Calu3 (cell line): ENCODE measurements around the gene ALPK3. TPM values are rescaled to one million over a fixed set of nuclear protein-coding genes. Genes with fewer than 3 reads are reported as not detected.
A peak's percentile ranks its signal among the peaks of the same experiment; 100 is the strongest.

Source experiments
- BruUV-seq: library from RNA; stranded (reverse); fragments of 400-500 nt; replicated peaks from 2 replicates; lab custom pipeline; 2021; lab: Mats Ljungman, UMichigan
- CTCF ChIA-PET: fragments of 300-600 bp; sonication (Branson Sonifier 250); formaldehyde crosslinking; loops from one replicate; lab custom pipeline; 2022; ENCODE audit warnings: antibody characterized with exemption; lab: Charles Lee
- DNase-seq: peaks from one replicate; pipeline ENCODE4 v3.0.0; 2022
- H3K27ac Mint-ChIP-seq: one replicate; pipeline ENCODE4 v1.8.0; 2022; ENCODE audit warnings: mixed read lengths; ENCODE audit not compliant: unreplicated experiment
- H3K27me3 Mint-ChIP-seq: one replicate; pipeline ENCODE4 v1.8.0; 2022; ENCODE audit warnings: mixed read lengths; ENCODE audit not compliant: unreplicated experiment
- H3K36me3 Mint-ChIP-seq: one replicate; pipeline ENCODE4 v1.8.0; 2022; ENCODE audit warnings: mild to moderate bottlenecking, moderate library complexity, mixed read lengths; ENCODE audit not compliant: insufficient read depth, unreplicated experiment
- H3K4me1 Mint-ChIP-seq: one replicate; pipeline ENCODE4 v1.8.0; 2022; ENCODE audit warnings: mild to moderate bottlenecking, low read depth, mixed read lengths; ENCODE audit not compliant: unreplicated experiment
- H3K4me3 Mint-ChIP-seq: one replicate; pipeline ENCODE4 v1.8.0; 2022; ENCODE audit warnings: mild to moderate bottlenecking, low read depth, moderate library complexity, mixed read lengths; ENCODE audit not compliant: unreplicated experiment
- H3K9me3 Mint-ChIP-seq: one replicate; pipeline ENCODE4 v1.8.0; 2022; ENCODE audit warnings: low read depth, mixed read lengths; ENCODE audit not compliant: unreplicated experiment
- intact Hi-C: fragments of 100-400 bp; cut with micrococcal nuclease; formaldehyde crosslinking; loops from one replicate; pipeline ENCODE4 v1.10.0; 2022; ENCODE audit not compliant: unreplicated experiment
- total RNA-seq: library from RNA; stranded (reverse); gene quantifications from 2 replicates; pipeline ENCODE4 v1.2.3, GENCODE V29; 2022
- TF ChIP-seq, protein P1 (sequence below): fragments of 200-600 bp; IDR thresholded peaks from one replicate; pipeline ENCODE4 v1.8.0; 2022; ENCODE audit warnings: antibody characterized with exemption; ENCODE audit not compliant: unreplicated experiment

ALPK3 gene
- total RNA-seq, 1 experiment from 2014 or later = 4.6 TPM

DNA sequence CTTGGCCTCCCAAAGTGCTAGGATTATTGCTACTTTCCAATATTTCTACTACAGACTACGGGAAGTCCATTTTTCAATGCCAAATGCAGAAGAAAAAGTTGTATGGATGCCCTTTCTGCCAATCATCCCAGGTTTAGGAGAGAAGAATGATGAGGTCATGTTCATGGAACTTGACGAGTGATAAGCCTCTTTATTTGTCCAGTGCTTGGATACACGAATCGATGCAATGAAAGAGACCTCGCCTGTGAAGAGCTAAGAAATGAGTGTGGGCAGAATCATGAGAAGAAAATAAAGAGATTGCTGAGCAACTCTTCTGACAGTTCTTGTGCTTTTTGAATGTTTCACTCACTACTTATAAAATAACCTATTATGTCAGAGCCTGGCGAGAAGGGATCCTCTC is 66.3 kb downstream of the ALPK3 start:
- CTCF ChIA-PET = interaction anchor here (1.0 to 1.9 kb wide), 3 partner anchors 17 to 43 kb away, joined by 3 to 7 read pairs (median 4); no protein-coding TSS in a partner anchor
- intact Hi-C loops = loop anchor here (2.0 kb wide), 1 partner anchor 45 kb away; no protein-coding TSS in a partner anchor
- Mint-ChIP-seq H3K27me3 (no peaks in the 10 kb centered on the region), H3K4me1 (peaks cover 34% of the 10 kb centered on the region), H3K27ac (peak overlapping the region; percentile 3), H3K36me3 (peaks cover 4% of the 10 kb centered on the region), H3K4me3 (no peak overlapping the region), H3K9me3 (no peaks in the 10 kb centered on the region)
- DNase-seq = peak; percentile 24
- no TSS peak for BruUV-seq
- TF ChIP-seq, protein P1, sequence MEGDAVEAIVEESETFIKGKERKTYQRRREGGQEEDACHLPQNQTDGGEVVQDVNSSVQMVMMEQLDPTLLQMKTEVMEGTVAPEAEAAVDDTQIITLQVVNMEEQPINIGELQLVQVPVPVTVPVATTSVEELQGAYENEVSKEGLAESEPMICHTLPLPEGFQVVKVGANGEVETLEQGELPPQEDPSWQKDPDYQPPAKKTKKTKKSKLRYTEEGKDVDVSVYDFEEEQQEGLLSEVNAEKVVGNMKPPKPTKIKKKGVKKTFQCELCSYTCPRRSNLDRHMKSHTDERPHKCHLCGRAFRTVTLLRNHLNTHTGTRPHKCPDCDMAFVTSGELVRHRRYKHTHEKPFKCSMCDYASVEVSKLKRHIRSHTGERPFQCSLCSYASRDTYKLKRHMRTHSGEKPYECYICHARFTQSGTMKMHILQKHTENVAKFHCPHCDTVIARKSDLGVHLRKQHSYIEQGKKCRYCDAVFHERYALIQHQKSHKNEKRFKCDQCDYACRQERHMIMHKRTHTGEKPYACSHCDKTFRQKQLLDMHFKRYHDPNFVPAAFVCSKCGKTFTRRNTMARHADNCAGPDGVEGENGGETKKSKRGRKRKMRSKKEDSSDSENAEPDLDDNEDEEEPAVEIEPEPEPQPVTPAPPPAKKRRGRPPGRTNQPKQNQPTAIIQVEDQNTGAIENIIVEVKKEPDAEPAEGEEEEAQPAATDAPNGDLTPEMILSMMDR = no peak

DNA sequence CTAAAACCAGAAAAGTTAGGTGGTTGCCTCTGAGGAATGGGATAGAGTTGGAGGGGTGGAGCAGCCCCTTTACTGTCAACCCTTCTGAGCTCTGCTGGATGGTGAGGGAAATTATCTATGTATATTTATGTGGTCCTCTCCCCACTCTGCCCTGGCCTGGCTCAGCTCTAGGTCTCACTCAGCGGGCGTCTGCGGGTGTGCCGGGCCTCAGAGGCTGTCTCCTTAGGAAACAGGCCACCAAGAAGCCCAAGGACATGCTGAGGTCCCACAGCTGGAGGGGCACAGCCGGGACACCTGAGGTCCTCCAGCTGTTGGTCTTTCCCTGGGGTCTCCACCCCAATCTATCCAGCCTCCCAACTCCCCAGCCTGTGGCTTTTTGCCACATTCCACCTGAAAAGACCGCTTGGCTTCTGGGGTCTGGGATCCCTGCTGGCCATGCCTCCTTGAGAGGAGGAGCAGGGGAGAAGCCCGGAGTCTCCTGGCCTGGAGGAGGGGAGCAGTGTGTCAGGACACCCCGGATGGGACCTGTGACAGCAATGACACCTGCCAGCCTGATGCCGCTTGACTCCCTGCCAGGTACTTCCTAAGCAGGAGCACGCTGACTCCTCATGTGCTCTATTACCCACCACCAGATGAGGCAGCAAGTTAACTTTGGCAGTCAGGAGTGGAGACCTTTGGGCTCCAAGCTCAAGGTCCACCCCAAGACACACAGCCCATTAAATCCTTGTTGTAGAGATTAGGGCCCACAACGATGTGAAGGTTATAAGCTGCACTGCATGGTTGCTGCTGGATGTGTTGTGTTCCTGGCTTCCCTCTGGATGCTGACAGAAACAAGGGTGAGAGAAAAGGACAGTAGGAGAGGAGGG is 67.0 kb downstream of the ALPK3 start, which contains the start of gene SLC28A1:
TSS of gene SLC28A1 (plus strand) at position 747 of the 866 bp plus-strand sequence. CDS start 3,099 bp downstream, outside the sequence.
- CTCF ChIA-PET = interaction anchor here (1.0 to 1.9 kb wide), 4 partner anchors 18 to 44 kb away, joined by 3 to 7 read pairs (median 4); no protein-coding TSS in a partner anchor
- DNase-seq = peak; percentile 20
- H3K4me1 Mint-ChIP-seq = peaks cover 32% of the 10 kb centered on the region
- H3K36me3 Mint-ChIP-seq = peaks cover 4% of the 10 kb centered on the region
- peak within 1 kb of the TSS; percentile 80 for H3K27ac Mint-ChIP-seq
- intact Hi-C loops = loop anchor here (2.0 kb wide), 1 partner anchor 45 kb away; no protein-coding TSS in a partner anchor
- no peaks in the 10 kb centered on the region for H3K27me3 Mint-ChIP-seq
- no TSS peak for BruUV-seq
- H3K4me3 Mint-ChIP-seq = no peak within 1 kb of the TSS
- TF ChIP-seq, protein P1 = no peak
- H3K9me3 Mint-ChIP-seq = no peaks in the 10 kb centered on the region

DNA sequence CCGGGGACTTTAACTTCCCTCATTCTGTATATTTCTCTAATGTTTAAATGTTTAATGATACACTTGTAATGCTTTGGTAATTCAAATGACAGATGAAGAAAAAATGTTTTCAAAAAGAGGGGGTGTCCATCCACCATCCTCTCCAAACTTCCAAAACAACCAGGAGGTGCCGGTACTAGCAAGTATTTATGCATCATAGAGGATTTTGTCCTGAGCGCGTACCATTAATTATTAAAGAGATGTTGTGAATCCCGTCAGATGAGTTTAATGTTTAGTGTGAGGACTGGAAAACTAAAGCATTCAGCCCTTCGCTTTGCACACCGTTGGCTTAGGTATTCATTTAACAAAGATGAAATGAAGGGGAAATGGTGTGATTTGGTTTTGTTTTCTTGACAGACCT is 68.6 kb downstream of the ALPK3 start:
- Mint-ChIP-seq H3K36me3 (peaks cover 4% of the 10 kb centered on the region), H3K4me3 (no peak overlapping the region), H3K9me3 (no peaks in the 10 kb centered on the region), H3K27me3 (no peaks in the 10 kb centered on the region), H3K4me1 (peaks cover 32% of the 10 kb centered on the region), H3K27ac (no peak overlapping the region)
- DNase-seq = no peak
- CTCF ChIA-PET = no interaction called here
- intact Hi-C loops = no loop called here
- TF ChIP-seq, protein P1 = no peak
- no TSS peak for BruUV-seq

DNA sequence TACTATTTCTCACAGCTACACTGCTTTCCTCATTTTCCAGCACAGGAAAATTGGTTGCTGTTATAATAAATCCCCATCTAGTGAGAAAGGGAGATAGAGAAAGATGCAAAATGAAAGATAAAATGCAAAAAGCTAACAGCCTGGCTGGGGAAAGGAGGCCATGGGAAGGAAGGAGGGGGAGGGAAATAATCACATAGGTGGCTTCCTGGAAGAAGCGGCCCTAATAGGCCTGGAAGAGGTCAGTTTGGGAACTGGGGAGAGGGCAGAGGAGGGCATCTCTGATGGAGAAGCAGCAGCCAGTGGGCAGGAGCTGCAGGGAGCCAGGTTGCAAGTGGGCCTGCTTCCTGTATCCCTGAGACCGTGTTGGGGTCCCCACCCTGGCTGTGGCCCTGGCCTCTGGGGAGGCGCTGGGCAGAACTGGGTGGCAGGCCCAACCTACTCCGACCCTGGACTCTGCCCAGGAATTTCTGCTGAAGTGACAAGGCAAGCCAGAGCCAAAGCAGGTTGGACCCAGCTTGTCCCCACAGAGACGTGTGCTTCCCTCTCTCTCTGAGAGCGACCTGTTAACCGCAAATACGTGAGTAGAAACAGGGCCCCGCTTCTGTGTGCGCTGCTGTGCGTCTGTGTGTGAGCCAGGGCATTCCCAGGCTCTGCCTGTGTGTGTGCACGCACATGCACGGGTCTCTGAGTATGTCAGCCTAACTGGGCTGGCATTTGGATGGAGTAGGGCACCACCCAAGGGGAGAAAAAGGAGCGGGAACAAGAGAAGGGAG is 69.2 kb downstream of the ALPK3 start:
- H3K4me1 Mint-ChIP-seq = peaks cover 29% of the 10 kb centered on the region
- peaks cover 5% of the 10 kb centered on the region for H3K27me3 Mint-ChIP-seq
- H3K36me3 Mint-ChIP-seq = peaks cover 4% of the 10 kb centered on the region
- BruUV-seq = no TSS peak
- DNase-seq = no peak
- no peak overlapping the region for H3K27ac Mint-ChIP-seq
- no peak overlapping the region for H3K4me3 Mint-ChIP-seq
- TF ChIP-seq, protein P1 = no peak
- H3K9me3 Mint-ChIP-seq = no peaks in the 10 kb centered on the region
- intact Hi-C loops = no loop called here
- CTCF ChIA-PET = interaction anchor here (0.5 kb wide), 1 partner anchor 120 kb away, joined by 4 read pairs; no protein-coding TSS in a partner anchor
